HG03520 (cell line): ENCODE results near the gene ENOX2.
"Not testable (repeated sequence)": the region's sequence is repeated elsewhere in the genome, so short reads cannot be mapped to it uniquely, and the experiment has no call there.

ENCODE experiments used
- ATAC-seq: cut with Tn5 transposase; IDR thresholded peaks from one replicate; pipeline ENCODE4 v1.9.1; 2021; ENCODE audit warnings: mild to moderate bottlenecking, moderate library complexity; ENCODE audit not compliant: unreplicated experiment

The ENOX2 gene

DNA sequence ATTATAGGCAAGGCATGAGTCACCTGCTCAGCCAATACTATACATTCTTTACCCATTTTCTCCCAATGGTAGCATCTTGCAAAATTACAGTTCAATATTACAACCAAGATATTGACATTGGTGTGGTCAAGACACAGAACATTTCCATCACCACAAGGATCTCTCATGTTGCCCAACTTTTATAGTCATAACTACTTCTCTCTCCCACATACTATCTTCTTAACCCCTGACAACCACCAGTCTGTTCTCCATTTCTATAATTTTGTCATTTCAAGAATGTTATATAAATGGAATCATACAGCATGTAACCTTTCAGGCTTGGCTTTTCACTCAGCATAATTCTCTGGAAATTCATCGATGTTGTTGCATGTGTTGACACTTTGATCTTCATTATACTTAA, 144.9 kb downstream of the ENOX2 start:
- ATAC-seq, result no peak

DNA sequence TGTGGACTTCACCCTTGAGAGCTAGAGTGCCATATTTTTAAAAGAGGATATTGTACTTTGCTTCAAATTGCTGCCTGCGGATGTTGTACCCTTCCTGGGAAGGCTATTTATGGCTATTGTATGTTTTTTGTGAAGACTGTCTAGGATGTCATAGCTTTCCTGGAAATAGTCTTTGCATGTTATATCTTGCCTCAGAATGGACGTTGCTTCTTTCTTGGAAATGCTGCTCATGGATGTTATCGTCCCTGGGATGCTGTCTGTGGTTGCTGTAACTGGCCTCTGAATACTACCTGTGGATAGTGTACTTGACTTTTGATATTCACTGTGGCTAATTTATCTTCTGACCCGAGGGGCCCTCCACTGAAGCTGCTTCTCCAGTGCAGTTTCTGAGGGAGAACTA, 146.8 kb downstream of the ENOX2 start:
- ATAC-seq, result no peak

DNA sequence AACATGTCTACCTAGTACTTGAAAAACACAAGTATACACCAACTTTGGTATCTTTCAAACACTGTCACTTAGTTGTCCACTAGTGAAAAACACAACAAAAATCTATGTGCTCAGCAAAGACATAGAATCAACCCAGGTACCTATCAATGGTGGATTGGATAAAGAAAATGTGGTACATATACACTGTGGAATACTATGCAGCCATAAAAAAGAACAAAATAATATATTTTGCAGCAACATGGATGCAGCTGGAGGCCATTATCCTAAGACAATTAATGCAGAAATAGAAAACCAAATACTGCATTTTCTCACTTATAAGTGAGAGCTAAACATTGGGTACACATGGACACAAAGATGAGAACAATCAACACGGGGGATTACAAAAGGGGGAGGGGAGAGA, 148.7 kb downstream of the ENOX2 start:
- ATAC-seq, result no peak

DNA sequence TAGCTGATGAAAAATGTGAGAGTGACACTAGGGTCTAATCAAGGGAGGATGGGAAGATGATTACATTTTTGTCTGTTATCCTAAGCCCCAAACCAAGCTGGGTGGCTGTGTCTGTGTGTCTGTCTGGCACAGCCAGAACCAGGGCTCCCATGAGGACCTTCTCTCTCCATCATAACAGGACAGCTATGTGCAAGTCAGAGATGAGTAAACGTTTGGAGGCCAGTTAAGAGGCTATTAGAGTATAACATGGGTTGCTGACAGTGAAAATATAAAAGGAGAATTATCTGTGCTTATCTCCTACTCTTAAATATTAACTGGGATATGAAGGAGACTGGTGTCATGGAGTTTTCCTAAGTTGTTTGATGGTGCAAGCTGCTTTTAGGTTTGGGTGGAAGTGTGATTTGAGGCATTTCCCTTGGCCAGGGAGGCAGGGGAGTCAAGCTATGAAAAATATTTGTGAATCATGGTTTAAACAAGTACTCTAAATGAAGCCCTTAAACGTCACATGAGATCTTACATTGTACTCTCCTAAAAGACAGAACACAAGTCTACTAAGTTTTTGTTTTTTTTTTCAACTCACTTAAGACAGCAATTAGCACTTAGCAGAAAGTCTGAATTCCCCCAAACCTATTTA, 156.2 kb downstream of the ENOX2 start:
- no peak for ATAC-seq

DNA sequence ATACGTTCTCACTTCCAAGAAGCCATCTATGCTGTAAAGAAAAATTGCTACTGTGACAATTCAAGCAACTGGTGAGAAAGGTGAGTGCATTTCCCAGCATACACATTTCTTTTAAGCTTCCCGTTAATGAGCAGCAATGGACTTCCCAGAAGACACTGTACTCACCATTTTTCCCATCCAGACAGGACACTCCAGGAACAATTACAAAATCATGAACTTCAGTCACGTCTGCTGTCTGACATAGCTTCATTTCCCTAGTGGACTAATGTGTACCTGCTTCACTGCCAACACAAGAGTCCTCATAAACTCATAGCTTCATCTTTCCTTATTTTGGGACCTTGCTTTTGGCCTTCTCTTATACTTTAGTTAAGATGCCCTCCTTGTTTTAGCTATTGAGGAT, 156.9 kb downstream of the ENOX2 start:
- ATAC-seq, result no peak

DNA sequence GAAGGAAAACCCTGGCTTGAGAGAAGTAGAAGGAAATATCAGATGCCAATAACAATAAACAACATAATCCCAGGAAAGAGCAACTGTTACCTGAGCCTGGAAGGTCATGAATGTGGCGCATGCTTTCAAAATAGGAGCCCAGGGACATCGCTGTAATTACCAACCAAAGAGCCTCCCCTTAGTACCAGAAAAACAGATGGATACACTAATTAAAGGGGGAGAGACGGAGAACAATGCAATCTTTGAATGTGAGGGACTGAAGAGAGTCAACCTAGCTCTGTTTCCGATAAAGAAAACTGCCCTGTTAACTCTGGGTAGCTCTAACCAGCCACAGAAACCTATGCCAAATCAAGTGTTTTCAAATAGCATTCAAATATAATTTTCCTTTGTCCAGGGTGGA, 161.4 kb downstream of the ENOX2 start:
- ATAC-seq, result no peak

DNA sequence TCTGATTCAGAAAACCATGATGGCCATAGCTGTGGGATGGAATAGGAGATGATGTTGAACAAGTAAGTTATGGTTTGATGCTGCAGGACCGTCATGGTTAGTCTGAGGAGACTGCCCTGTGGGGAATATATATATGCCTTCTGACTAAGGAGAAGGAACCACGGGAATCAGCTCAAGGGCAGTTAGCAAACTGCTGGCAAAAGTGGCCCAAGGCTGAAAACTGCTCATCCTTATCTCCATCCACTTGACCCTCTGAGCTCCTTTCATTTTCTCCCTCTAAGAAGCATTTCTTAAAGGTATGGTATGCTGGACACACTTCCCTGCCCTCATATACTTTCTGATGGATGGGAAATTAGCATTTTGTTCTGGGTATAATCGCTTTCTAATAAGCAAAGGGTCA, 161.9 kb downstream of the ENOX2 start:
- ATAC-seq, result no peak

DNA sequence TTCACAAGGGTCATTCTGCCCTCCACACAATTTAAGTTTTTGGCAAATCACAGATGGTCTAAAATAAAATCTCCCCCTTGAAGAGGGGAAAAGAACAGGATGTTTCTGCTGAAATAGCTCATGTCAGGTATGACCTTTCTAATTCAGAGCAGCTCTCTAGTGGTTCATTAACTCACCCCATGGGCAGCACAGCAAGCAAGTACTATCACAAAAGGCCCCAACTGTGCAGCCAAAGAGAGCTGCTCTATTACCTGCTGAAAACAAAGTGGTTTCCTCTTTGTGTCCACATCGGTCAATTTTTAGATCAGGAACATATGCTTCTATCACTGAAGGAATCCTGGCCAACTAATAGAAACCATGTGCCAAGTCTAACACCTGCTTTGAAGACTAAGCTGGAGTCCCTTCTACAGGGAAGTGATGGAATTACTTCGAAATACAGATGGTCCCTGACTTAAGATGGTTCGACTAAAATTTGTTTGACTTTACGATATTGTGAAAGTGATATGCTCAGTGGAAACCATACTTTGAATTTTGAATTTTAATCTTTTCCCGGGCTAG, 164.3 kb downstream of the ENOX2 start:
- ATAC-seq, result no peak

DNA sequence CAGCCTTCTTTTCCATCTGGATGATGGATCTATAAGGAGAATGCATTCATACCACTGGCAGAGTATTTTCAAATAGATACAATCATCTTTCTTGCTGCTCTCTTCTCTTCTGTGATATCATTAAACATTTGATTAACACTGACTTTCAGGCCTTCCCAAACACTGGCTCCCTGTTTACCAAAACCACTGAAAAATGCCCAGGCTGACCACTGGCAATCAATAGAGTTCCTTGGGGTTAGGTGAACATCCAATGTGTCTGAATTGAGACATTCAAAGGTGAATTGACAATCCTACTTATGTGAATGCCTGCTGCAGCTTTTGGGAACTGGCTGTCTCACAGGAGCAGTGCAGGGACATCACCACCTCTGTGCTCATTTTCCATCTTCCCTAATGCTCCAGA, 168.3 kb downstream of the ENOX2 start:
- no peak for ATAC-seq

DNA sequence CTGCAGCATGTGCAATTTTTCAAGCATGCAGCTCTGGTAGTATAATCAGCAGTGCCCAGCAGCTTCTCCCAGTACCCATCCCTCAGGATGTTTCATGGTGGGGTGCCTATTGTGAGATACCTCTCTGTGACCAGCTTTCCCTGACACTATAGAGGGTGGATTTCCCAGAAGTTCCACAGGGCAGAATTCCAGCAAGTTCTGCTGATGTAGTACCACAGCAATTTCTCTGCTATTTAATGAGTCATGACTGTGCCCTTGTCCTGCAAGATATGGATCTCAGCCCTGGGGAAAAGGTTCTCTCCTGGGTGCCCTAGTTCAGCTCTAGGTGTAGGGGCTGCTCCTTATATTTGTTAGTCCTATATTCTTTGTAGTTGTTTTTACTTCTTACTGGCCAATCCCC, 174.8 kb downstream of the ENOX2 start:
- no peak for ATAC-seq

DNA sequence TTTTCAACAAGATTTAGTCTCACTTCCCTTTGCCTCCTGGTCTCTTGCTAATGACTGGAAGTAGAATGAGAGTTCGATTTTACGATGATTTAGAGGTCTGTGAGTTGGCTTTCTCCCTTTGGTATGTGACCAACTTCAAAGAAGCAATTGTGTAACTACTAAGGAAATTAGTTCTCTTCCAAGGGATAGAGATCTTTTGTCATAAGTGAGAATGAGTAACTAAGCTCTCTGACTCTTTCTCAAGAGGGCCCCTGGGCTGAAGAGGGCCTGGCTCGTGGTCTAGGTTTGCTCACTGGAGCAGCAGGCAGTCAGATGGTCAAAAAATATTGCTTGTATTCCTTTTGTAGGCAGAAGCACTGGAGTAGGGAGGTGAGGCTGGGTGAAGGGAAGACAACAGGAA, 176.3 kb downstream of the ENOX2 start:
- ATAC-seq, result no peak

DNA sequence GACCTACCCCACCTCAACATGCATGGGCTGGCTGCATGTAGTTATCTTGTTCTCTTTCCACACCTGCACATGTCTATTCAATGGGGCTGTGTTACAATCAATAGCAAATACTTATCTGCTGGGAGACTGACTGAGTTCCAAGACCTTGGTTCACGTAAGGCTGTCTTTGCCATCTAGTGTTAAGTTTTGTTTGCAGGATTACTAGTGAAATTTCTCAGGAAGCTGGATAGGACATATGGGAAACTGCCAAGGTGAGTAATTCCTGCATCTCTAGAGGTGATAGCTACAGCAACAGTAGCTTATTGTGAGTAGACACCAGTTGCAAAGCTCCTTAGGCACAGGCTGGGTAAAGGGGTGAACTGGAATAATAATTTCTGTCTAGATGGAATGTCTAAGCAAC, 177.5 kb downstream of the ENOX2 start:
- no peak for ATAC-seq

DNA sequence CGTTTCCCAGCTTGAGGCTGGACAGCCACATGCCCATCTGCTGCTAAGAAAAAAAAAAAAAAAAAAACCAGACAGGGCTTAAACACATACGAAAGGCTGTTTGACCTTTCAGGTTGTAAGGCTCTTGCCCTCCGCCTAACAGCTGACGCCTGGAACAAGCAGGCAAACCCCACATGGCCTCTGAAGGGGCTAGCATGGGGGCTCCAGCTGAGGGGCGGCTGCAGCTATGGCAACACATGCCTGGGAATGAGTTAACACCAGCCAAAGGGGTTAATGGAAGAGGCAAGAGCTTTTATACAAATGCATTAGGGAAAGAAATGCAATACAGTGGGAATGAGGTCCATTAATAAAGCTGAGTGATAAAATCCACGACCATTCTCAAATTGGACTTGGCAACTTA, 183.6 kb downstream of the ENOX2 start:
- ATAC-seq, result no peak

DNA sequence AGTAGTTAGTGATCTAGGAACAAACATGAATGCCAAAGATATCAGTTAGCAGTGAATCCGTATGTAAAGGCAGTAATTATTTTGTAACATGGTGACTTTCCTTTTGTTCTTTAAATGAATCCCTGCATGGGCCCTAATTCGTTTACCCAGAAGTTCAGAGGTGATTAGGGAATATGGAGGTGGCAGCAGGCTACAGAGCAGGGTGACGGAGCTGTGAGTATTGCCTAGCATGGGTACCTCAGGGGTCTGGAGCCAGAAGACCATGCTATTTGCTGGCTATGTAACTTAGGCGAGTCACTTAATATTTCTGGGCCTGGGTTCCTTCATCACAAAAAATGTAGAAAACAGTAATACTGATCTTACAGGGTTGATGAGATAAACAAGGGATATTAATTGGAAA, 184.9 kb downstream of the ENOX2 start:
- ATAC-seq, result no peak

DNA sequence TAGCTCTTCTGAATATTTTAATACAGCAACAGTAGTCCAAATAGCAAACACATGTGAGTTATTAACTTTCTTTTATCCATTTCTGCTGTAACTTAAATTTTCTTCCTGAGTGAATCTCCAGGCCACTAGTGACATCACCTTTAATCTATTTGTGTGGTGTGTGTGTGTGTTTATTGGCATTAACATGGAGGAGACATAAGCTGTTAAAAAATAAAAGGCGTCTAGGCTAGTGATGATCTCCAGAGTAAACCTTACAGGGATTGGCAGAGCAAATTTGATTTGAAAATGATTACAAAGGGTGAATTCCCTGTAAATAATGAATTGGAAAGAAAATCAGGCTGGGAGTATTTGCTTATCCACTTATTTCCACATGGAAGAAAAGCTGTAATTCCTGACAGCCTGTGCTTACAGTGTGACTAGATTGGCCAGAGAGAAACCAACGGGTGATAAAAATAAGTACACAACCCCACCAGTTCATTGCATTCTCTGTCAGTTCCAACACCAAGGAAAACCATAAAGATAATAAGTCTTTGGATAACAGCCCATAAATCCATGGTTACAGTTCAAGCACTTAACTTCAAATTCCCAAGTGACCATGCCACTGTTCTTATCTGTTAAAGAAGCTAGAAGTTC, 186.1 kb downstream of the ENOX2 start:
- no peak for ATAC-seq

DNA sequence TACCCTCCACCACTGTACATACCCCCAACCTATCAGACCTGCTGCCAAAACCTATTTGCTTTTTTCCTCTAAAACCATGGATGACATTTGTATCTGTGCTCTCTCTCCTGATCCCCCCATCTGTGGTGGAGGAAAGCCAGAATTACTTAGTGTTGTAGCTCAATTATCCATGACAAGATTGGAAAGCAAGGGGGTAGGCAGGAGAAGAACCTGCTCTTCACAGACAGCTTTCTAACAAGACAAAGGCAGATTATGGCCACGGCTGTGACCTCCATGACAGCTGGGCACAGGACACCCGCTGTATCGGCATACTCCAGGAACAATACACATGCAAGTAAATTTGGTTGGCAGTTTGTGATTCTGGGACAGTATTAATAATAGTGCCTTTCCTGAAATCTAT, 186.7 kb downstream of the ENOX2 start:
- no peak for ATAC-seq

DNA sequence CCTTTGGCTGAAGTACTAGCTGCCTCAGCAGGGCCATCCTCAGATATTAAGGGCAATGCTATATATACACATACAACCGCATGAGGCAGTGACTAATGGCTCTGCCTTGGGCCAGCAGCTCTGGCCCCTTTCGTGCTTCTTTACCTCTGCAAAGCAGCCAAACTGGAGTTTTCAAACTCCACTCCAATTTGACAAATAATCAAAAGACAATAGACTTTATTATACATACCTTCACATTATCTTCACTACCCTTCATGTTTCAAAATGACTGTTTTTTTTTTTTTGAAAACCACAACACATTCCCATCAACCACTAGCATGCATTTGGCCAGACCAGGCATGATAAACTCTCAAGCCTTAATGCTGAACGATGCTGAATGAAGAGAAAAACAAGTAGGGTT, 187.7 kb downstream of the ENOX2 start:
- ATAC-seq, result no peak

DNA sequence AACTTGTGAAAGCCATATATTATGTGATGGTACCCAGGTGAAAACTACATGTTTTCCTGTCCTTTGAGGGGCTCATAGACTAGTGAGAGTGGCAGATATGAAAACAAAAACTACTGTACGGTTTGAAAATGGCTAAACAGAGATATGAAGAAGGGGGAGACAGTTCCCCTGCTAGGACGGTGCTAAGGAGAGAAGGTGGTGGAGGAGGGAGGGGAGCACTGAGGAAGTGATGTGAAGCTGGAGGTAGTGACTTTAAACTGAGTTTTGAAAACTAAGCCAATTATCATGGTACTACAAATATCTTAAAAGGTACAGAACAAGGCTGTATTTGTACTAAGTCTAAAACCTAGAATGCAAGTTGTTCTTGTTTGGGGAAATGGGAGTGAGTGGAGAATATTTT, 188.3 kb downstream of the ENOX2 start:
- no peak for ATAC-seq

DNA sequence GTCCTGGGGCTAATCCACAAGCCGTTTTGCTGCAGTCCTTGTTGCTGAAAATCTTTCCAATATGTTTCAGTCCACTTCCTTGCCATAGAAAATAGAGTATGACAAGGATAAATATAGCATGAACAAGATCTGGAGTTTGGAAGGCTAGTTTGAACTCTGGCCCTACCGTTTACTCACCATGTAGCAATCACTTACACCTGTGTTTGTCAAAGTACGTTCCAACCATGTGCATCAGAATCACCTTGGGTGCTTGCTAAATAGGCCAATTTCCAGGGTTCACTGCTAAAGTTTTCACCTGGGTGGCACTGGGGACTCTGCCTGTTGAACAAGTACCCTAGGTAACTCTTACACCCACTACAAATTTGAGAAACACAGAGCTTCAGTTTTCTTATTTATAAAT, 188.9 kb downstream of the ENOX2 start:
- no peak for ATAC-seq

DNA sequence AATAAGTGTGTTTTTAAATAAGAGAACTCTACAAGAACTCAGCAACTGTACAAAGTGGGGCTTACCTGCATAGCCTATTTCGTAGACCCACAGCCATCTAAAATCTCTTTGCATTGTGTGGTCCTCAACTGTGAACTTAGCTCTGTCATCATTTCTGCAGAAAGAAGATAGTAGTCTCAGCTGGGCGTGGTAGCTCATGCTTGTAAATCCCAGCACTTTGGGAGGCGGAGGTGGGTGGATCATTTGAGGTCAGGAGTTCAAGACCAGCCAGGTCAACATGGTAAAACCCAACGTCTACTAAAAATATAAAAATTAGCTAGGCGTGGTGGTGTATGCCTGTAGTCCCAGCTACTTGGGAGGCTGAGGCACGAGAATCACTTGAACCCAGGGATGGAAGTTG, 193.8 kb downstream of the ENOX2 start:
- not testable (repeated sequence) for ATAC-seq

DNA sequence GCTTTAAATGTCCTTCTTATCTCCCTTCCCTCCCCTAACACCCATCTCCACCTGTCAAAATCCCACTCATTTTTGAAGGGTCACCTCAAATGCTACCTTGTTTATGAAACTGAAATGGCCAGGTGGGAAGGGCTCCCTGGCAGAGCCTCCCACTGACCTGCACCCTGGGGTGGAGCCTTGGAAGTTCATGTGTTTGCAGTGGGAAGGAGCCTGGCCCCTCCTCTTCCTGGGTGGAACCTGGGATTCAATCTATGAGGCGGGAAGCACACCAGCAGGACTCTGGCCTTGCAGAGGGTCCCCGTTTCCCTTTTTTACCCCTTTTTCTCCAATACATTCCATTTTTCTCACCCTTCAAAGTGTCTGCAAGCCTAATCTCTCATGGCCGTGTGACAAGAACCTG, 197.4 kb downstream of the ENOX2 start:
- ATAC-seq, result no peak

DNA sequence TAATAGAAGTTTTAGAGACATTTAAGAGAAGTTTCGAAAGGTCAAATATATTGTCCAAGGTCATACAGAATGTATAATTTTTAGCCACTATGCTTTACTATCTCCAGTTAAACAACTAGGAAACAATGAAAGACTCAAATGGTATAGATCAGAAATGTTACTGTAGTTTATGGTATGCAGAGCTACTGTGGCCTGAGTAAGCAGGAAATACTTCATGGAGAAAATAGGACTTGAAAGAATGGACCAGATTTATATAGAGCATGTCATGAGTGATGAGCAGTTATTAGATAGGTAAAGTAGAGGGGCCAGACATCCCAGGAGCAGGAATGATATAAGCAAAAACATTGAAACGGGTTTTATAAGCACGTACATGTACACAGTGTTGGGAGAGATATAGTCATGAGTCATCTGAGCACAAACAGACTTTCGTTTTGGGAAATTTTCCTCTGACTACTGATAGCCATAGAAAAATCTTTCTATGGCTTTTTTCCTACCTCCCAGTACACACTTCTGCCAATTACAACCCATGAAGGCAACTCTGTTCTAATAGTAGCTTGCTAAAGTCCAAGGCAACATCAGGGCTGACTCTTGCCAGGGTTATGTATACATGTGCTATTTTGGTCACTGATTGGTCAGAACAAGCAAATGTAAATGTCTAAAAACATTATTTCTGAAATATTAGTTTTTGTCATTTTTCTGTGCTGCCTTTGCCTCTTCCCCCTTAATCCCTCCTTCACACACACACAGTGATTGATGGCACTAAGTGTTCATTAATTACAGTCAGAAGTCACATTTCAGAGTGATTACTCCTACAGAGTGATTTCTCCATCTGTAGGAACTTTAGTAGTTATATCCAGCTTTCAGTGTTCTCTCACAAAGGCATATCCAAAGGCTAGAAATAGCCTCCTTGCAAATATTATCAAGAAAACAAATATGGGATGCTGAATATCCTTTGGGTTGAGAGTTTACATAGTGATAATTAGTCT, 198.7 kb downstream of the ENOX2 start:
- no peak for ATAC-seq
